GM12878 (cell line): ENCODE results near the gene PATL2. TPM values are rescaled to one million over a fixed set of nuclear protein-coding genes. Genes with fewer than 3 reads are reported as not detected.

Source experiments
- CEBPB ChIP-seq, 2 experiments: fragments of 150-350 bp in 1 of 2; IDR thresholded peaks; 2 replicates each; pipeline ENCODE4 v1.6.1; 2012 to 2014; ENCODE audit warnings: low read depth in 2 of 2, low read length in 2 of 2, borderline replicate concordance in 1 of 2, inconsistent platforms in 1 of 2
- CHD1 ChIP-seq: IDR thresholded peaks from 2 replicates; pipeline ENCODE4 v1.6.1; 2012; ENCODE audit warnings: low read depth, low read length, improper control_type of control experiment
- CREB1 ChIP-seq: IDR thresholded peaks from 2 replicates; pipeline ENCODE4 v1.6.1; 2012; ENCODE audit warnings: low read depth, mild to moderate bottlenecking, inconsistent platforms
- CREM ChIP-seq: IDR thresholded peaks from 2 replicates; pipeline ENCODE4 v1.6.1; 2014; ENCODE audit warnings: antibody characterized with exemption, low read depth
- E2F8 ChIP-seq: fragments of 450-650 bp; IDR thresholded peaks from 2 replicates; pipeline ENCODE4 v1.6.1; 2018; ENCODE audit warnings: mild to moderate bottlenecking, low read depth, moderate library complexity; ENCODE audit not compliant: partially characterized antibody
- EGR1 ChIP-seq, 2 experiments: IDR thresholded peaks; 1 replicate in 1 of 2; 2 replicates in 1 of 2; pipeline ENCODE4 v1.6.1; 2011 to 2012; ENCODE audit warnings: low read depth in 2 of 2, low read length in 2 of 2, borderline replicate concordance in 1 of 2, mild to moderate bottlenecking in 1 of 2, moderate library complexity in 1 of 2
- IKZF2 ChIP-seq, 2 experiments: fragments of 450-650 bp; IDR thresholded peaks; 2 replicates each; pipeline ENCODE4 v1.6.1; 2017; ENCODE audit warnings: mild to moderate bottlenecking in 2 of 2, moderate library complexity in 2 of 2
- IRF4 ChIP-seq: IDR thresholded peaks from 2 replicates; pipeline ENCODE4 v1.6.1; 2011; ENCODE audit warnings: low read depth, low read length
- MEF2B ChIP-seq: fragments of 450-650 bp; IDR thresholded peaks from 2 replicates; pipeline ENCODE4 v1.6.1; 2018; ENCODE audit warnings: mild to moderate bottlenecking, moderate library complexity; ENCODE audit not compliant: partially characterized antibody, poor library complexity, severe bottlenecking
- MXI1 ChIP-seq: fragments of 150-350 bp; IDR thresholded peaks from 2 replicates; pipeline ENCODE4 v1.6.1; 2011; ENCODE audit warnings: low read depth, mild to moderate bottlenecking, inconsistent platforms, low read length, improper control_type of control experiment
- MYB ChIP-seq: fragments of 150-350 bp; IDR thresholded peaks from 2 replicates; pipeline ENCODE4 v1.6.1; 2014; ENCODE audit warnings: mild to moderate bottlenecking, low read depth, low read length, borderline replicate concordance
- NR2C1 ChIP-seq: fragments of 450-650 bp; IDR thresholded peaks from 2 replicates; pipeline ENCODE4 v1.6.1; 2017; ENCODE audit warnings: antibody characterized with exemption, mild to moderate bottlenecking, moderate library complexity
- NR2C2 ChIP-seq: IDR thresholded peaks from 2 replicates; pipeline ENCODE4 v1.6.1; 2011; ENCODE audit warnings: borderline replicate concordance, low read depth; ENCODE audit not compliant: control insufficient read depth, insufficient read length
- PAX5 ChIP-seq: IDR thresholded peaks from 2 replicates; pipeline ENCODE4 v1.6.1; 2011; ENCODE audit warnings: low read depth, low read length, borderline replicate concordance
- POLR2AphosphoS5 ChIP-seq: IDR thresholded peaks from 2 replicates; pipeline ENCODE4 v1.6.1; 2011; ENCODE audit warnings: mild to moderate bottlenecking, low read length, inconsistent platforms
- RBBP5 ChIP-seq: fragments of 200-600 bp; sonication (generic); conservative IDR thresholded peaks from 2 replicates; pipeline ENCODE4 v1.6.1; 2016
- RCOR1 ChIP-seq: conservative IDR thresholded peaks from 2 replicates; pipeline ENCODE4 v1.6.1; 2012; ENCODE audit warnings: low read depth, low read length, improper control_type of control experiment
- SIX5 ChIP-seq: IDR thresholded peaks from 2 replicates; pipeline ENCODE4 v1.6.1; 2011; ENCODE audit warnings: mild to moderate bottlenecking, low read depth, low read length, moderate library complexity; ENCODE audit not compliant: severe bottlenecking
- SKIL ChIP-seq: fragments of 450-650 bp; IDR thresholded peaks from 2 replicates; pipeline ENCODE4 v1.6.1; 2017; ENCODE audit warnings: mild to moderate bottlenecking, low read depth, inconsistent platforms; ENCODE audit not compliant: poor library complexity, severe bottlenecking
- SMAD1 ChIP-seq: fragments of 450-650 bp; IDR thresholded peaks from 2 replicates; pipeline ENCODE4 v1.6.1; 2018; ENCODE audit warnings: mild to moderate bottlenecking, low read depth; ENCODE audit not compliant: partially characterized antibody
- SP1 ChIP-seq: IDR thresholded peaks from one replicate; pipeline ENCODE4 v1.6.1; 2011; ENCODE audit warnings: low read depth, low read length
- TAF1 ChIP-seq: IDR thresholded peaks from 2 replicates; pipeline ENCODE4 v1.6.1; 2011; ENCODE audit warnings: mild to moderate bottlenecking, low read depth, low read length, borderline replicate concordance
- TBL1XR1 ChIP-seq: IDR thresholded peaks from 2 replicates; pipeline ENCODE4 v1.6.1; 2012; ENCODE audit warnings: low read depth, low read length, improper control_type of control experiment
- TCF12 ChIP-seq: IDR thresholded peaks from 2 replicates; pipeline ENCODE4 v1.6.1; 2011; ENCODE audit warnings: low read depth, mild to moderate bottlenecking, low read length
- ZSCAN29 ChIP-seq: fragments of 450-650 bp; IDR thresholded peaks from 2 replicates; pipeline ENCODE4 v1.6.1; 2017; ENCODE audit warnings: mild to moderate bottlenecking, moderate library complexity
- ZZZ3 ChIP-seq: IDR thresholded peaks from 2 replicates; pipeline ENCODE4 v1.6.1; 2011; ENCODE audit warnings: low read depth; ENCODE audit not compliant: control insufficient read depth, insufficient read length
- polyA plus RNA-seq, 11 experiments: library from polyadenylated mRNA; depleted of rRNA in 4 of 11; unstranded in 6 of 11; stranded (reverse) in 5 of 11; fragments of >200 nt; fragmentation: Nextera tagmentation in 4 of 11; fragmentation: Illumina TruSeq in 1 of 11; extraction: Ambion mirVana in 4 of 11; extraction: Trizol in 1 of 11; gene quantifications; 1 replicate in 1 of 11; 2 replicates in 10 of 11; pipeline versions ENCODE4 v1.2.1 to v1.2.3, GENCODE V29; 2011 to 2016; ENCODE audit warnings: inconsistent platforms in 2 of 11, missing spikeins in 2 of 11, low read depth in 1 of 11
- total RNA-seq, 4 experiments: library from RNA; depleted of rRNA in 3 of 4; stranded (reverse); fragments of >200 nt in 3 of 4; fragmentation: Illumina TruSeq in 1 of 4; extraction: Trizol in 1 of 4; gene quantifications; 2 replicates each; pipeline versions ENCODE4 v1.2.1 to v1.2.3, GENCODE V29; 2013 to 2021

The PATL2 gene
- total and polyA plus RNA-seq, 10 of the 15 experiments (the other 5 are each of a cell fraction or from before 2014, with no cell fraction given), result 4.2 to 16.2 (median 12.1) TPM

GRCh38 chr15:44662478-44663409, 48.4 kb downstream of the PATL2 start (continued):
- 0 out of 4 replicates have a peak, but pooled peaks of 1 of the 2 experiments have one; percentile 11 for TF ChIP-seq IKZF2 (IDR thresholded peaks at IDR 0.05)
- no peak for TF ChIP-seq MYB
- 0 out of 2 replicates have a peak, but pooled peaks have one; percentile 3 for TF ChIP-seq TBL1XR1
- peak; percentile 53 for TF ChIP-seq PAX5
- no peak for TF ChIP-seq NR2C2
- TF ChIP-seq CREB1, result no peak
- peak; percentile 72 for TF ChIP-seq E2F8
- peak; percentile 4 for TF ChIP-seq SP1
- no peak for TF ChIP-seq IRF4
- TF ChIP-seq POLR2AphosphoS5, result peak; percentile 87
- TF ChIP-seq TAF1, result peak; percentile 56; the same call in 1 of the 2 replicates
- TF ChIP-seq MXI1, result peak; percentile 84
- no peak for TF ChIP-seq CHD1
- 0 out of 4 replicates have a peak, but pooled peaks of 1 of the 2 experiments have one; percentile 18 for TF ChIP-seq CEBPB (IDR thresholded peaks at IDR 0.05; ENCODE audit: borderline replicate concordance in 1 of 2, low read depth in 2 of 2, low read length in 2 of 2)
- 0 out of 2 replicates have a peak, but pooled peaks have one; percentile 32 for TF ChIP-seq CREM
- no peak for TF ChIP-seq RBBP5
- no peak for TF ChIP-seq ZZZ3
- no peak for TF ChIP-seq SMAD1
- TF ChIP-seq MEF2B, result no peak
- peak in 1 of 2 experiments; percentile 53; a peak in 2 of 3 replicates for TF ChIP-seq EGR1 (IDR thresholded peaks at IDR 0.05; ENCODE audit: borderline replicate concordance in 1 of 2, low read depth in 2 of 2, low read length in 2 of 2)
- TF ChIP-seq NR2C1, result 0 out of 2 replicates have a peak, but pooled peaks have one; percentile 32
- TF ChIP-seq RCOR1, result 0 out of 2 replicates have a peak, but pooled peaks have one; percentile 23
- no peak for TF ChIP-seq SIX5
- TF ChIP-seq TCF12, result peak; percentile 70; the same call in 1 of the 2 replicates
- no peak for TF ChIP-seq ZSCAN29
- TF ChIP-seq SKIL, result peak; percentile 16
